ENCODE data around the gene DCLK1.

Gene DCLK1

GRCh38 chr13:36006894-36007675, 124.1 kb downstream of the DCLK1 start:
- H3K4me3 ChIP-seq (ENCODE audit: low read depth, low read length): no peak overlapping the region
- no peak for DNase-seq (ENCODE audit: low read depth)
- in situ Hi-C loops (cut with HindIII; ENCODE audit: low sequenced_read_pairs): no loop called here
- TF ChIP-seq CTCF (IDR thresholded peaks at IDR 0.05; ENCODE audit: low read depth, low read length, missing control alignments): no peak

- no peak for TF ChIP-seq CTCF (IDR thresholded peaks at IDR 0.05; ENCODE audit: low read depth, low read length, missing control alignments)
- H3K4me3 ChIP-seq (ENCODE audit: low read depth, low read length): no peak overlapping the region
- in situ Hi-C loops (cut with HindIII; ENCODE audit: low sequenced_read_pairs): no loop called here
- peak; percentile 42 for DNase-seq (ENCODE audit: low read depth)
Observed at GRCh38 chr13:36006347-36006746, 124.8 kb downstream of the DCLK1 start.

- in situ Hi-C loops (cut with HindIII; ENCODE audit: low sequenced_read_pairs): no loop called here
- DNase-seq (ENCODE audit: low read depth): no peak
- TF ChIP-seq CTCF (IDR thresholded peaks at IDR 0.05; ENCODE audit: low read depth, low read length, missing control alignments): no peak
- no peak overlapping the region for H3K4me3 ChIP-seq (ENCODE audit: low read depth, low read length)
Observed at GRCh38 chr13:36001561-36001960, 129.6 kb downstream of the DCLK1 start.

- DNase-seq (ENCODE audit: low read depth): no peak
- no peak overlapping the region for H3K4me3 ChIP-seq (ENCODE audit: low read depth, low read length)
- TF ChIP-seq CTCF (IDR thresholded peaks at IDR 0.05; ENCODE audit: low read depth, low read length, missing control alignments): no peak
- in situ Hi-C loops (cut with HindIII; ENCODE audit: low sequenced_read_pairs): no loop called here
Observed at GRCh38 chr13:36000028-36000427, 131.2 kb downstream of the DCLK1 start.

- in situ Hi-C loops (cut with HindIII; ENCODE audit: low sequenced_read_pairs): no loop called here
- DNase-seq (ENCODE audit: low read depth): no peak
- H3K4me3 ChIP-seq (ENCODE audit: low read depth, low read length): no peak overlapping the region
- no peak for TF ChIP-seq CTCF (IDR thresholded peaks at IDR 0.05; ENCODE audit: low read depth, low read length, missing control alignments)
Observed at GRCh38 chr13:35996360-35996759, 134.8 kb downstream of the DCLK1 start.

- TF ChIP-seq CTCF (IDR thresholded peaks at IDR 0.05; ENCODE audit: low read depth, low read length, missing control alignments): no peak
- in situ Hi-C loops (cut with HindIII; ENCODE audit: low sequenced_read_pairs): no loop called here
- no peak for DNase-seq (ENCODE audit: low read depth)
- no peak overlapping the region for H3K4me3 ChIP-seq (ENCODE audit: low read depth, low read length)
Observed at GRCh38 chr13:35995136-35995535, 136.0 kb downstream of the DCLK1 start.
